Activated CD4-positive, alpha-beta memory T cell treated with anti-CD3 and anti-CD28 coated beads for 36 hours (primary cell): ENCODE measurements around the gene PLA2G4E. TPM values are rescaled to one million over a fixed set of nuclear protein-coding genes. Genes with fewer than 3 reads are reported as not detected.

Experiments used
- CTCF ChIA-PET: fragments of 350-600 bp; sonication (Branson Sonifier 250); formaldehyde crosslinking; loops from one replicate; lab custom pipeline; 2021; ENCODE audit warnings: antibody characterized with exemption, inconsistent platforms; lab: Charles Lee
- POLR2A ChIA-PET: fragments of 350-600 bp; sonication (Branson Sonifier 250); formaldehyde crosslinking; loops from one replicate; lab custom pipeline; 2021; ENCODE audit warnings: antibody characterized with exemption; lab: Charles Lee
- DNase-seq: peaks from one replicate; pipeline ENCODE4 v3.0.0-alpha.2; 2020
- H3K27ac Mint-ChIP-seq: one replicate; pipeline ENCODE4 v1.8.0; 2021; ENCODE audit warnings: mixed read lengths
- H3K27me3 Mint-ChIP-seq: one replicate; pipeline ENCODE4 v1.8.0; 2021; ENCODE audit warnings: mixed read lengths
- H3K36me3 Mint-ChIP-seq: one replicate; pipeline ENCODE4 v1.8.0; 2021; ENCODE audit warnings: mixed read lengths
- H3K4me1 Mint-ChIP-seq: one replicate; pipeline ENCODE4 v1.8.0; 2021; ENCODE audit warnings: low read depth, mixed read lengths
- H3K4me3 Mint-ChIP-seq: one replicate; pipeline ENCODE4 v1.8.0; 2021; ENCODE audit warnings: mild to moderate bottlenecking, mixed read lengths
- H3K9me3 Mint-ChIP-seq: one replicate; pipeline ENCODE4 v1.8.0; 2021; ENCODE audit warnings: mixed read lengths
- intact Hi-C: fragments of 100-400 bp; cut with micrococcal nuclease; formaldehyde crosslinking; loops from one replicate; pipeline ENCODE4 v1.15.1; 2023
- total RNA-seq, 2 experiments: library from RNA; stranded (reverse); gene quantifications; one replicate each; pipeline ENCODE4 v1.2.3, GENCODE V29; 2021

Gene PLA2G4E
- total RNA-seq, 2 experiments from 2014 or later = not detected

- Mint-ChIP-seq H3K27ac (no peak overlapping the region), H3K27me3 (peaks cover 5% of the 10 kb centered on the region), H3K4me3 (no peak overlapping the region), H3K9me3 (no peaks in the 10 kb centered on the region), H3K4me1 (peaks cover 15% of the 10 kb centered on the region), H3K36me3 (no peaks in the 10 kb centered on the region)
- DNase-seq = peak; percentile 0
- ChIA-PET CTCF (interaction anchor here (0.7 to 2.7 kb wide), 3 partner anchors 11 to 162 kb away, joined by 3 to 12 read pairs (median 4); no protein-coding TSS in a partner anchor), POLR2A (interaction anchor here (2.8 kb wide), 1 partner anchor 8 kb away, joined by 18 read pairs; the partner anchor contains the start of gene EHD4)
- intact Hi-C loops = no loop called here
These were observed 41.2 kb downstream of the PLA2G4E start for GRCh38 chr15:41979493-41980266.

GRCh38 chr15:41978534-41978933 lies 42.3 kb downstream of the PLA2G4E start:
- Mint-ChIP-seq H3K27me3 (peaks cover 7% of the 10 kb centered on the region), H3K4me3 (no peak overlapping the region), H3K9me3 (no peaks in the 10 kb centered on the region), H3K36me3 (no peaks in the 10 kb centered on the region), H3K27ac (no peak overlapping the region), H3K4me1 (peaks cover 22% of the 10 kb centered on the region)
- intact Hi-C loops = no loop called here
- ChIA-PET POLR2A (no interaction called here), CTCF (interaction anchor here (1.1 to 2.7 kb wide), 2 partner anchors 12 to 106 kb away, joined by 4 to 12 read pairs; no protein-coding TSS in a partner anchor)
- DNase-seq = peak; percentile 3

- POLR2A ChIA-PET = no interaction called here
- Mint-ChIP-seq H3K27me3 (peaks cover 7% of the 10 kb centered on the region), H3K36me3 (no peaks in the 10 kb centered on the region), H3K4me3 (no peak overlapping the region), H3K4me1 (peaks cover 29% of the 10 kb centered on the region), H3K27ac (no peak overlapping the region), H3K9me3 (no peaks in the 10 kb centered on the region)
- DNase-seq = no peak
- CTCF ChIA-PET = no interaction called here
- intact Hi-C loops = no loop called here
These were observed 43.0 kb downstream of the PLA2G4E start for GRCh38 chr15:41977757-41978383.

- ChIA-PET CTCF (interaction anchor here (1.4 kb wide), 1 partner anchor 14 kb away, joined by 3 read pairs; no protein-coding TSS in a partner anchor), POLR2A (no interaction called here)
- H3K4me1 Mint-ChIP-seq = peaks cover 27% of the 10 kb centered on the region
- peak; percentile 2 for DNase-seq
- no peaks in the 10 kb centered on the region for H3K9me3 Mint-ChIP-seq
- peaks cover 5% of the 10 kb centered on the region for H3K36me3 Mint-ChIP-seq
- peaks cover 7% of the 10 kb centered on the region for H3K27me3 Mint-ChIP-seq
- H3K27ac Mint-ChIP-seq = no peak overlapping the region
- intact Hi-C loops = no loop called here
- no peak overlapping the region for H3K4me3 Mint-ChIP-seq
These were observed 45.2 kb downstream of the PLA2G4E start for GRCh38 chr15:41975669-41976068.

- no peak for DNase-seq
- POLR2A ChIA-PET = interaction anchor here (3.2 to 5.7 kb wide), 3 partner anchors 32 to 133 kb away, joined by 10 to 131 read pairs (median 63); no protein-coding TSS in a partner anchor
- CTCF ChIA-PET = interaction anchor here (2.2 to 5.8 kb wide), 3 partner anchors 15 to 69 kb away, joined by 10 to 38 read pairs (median 13); no protein-coding TSS in a partner anchor
- Mint-ChIP-seq H3K27ac (no peak overlapping the region), H3K27me3 (peaks cover 7% of the 10 kb centered on the region), H3K4me1 (peaks cover 40% of the 10 kb centered on the region), H3K36me3 (peaks cover 14% of the 10 kb centered on the region), H3K4me3 (no peak overlapping the region), H3K9me3 (no peaks in the 10 kb centered on the region)
- intact Hi-C loops = loop anchor here (5.0 kb wide), 3 partner anchors 133 to 857 kb away; partner anchors contain the start of genes INO80 and RPAP1
These were observed 46.8 kb downstream of the PLA2G4E start for GRCh38 chr15:41974041-41974440.

GRCh38 chr15:41972253-41973242 lies 48.3 kb downstream of the PLA2G4E start, which contains the start of gene EHD4:
Gene EHD4, minus strand, starts transcription at chr15:41972557. Its CDS starts 63 bp downstream, at chr15:41972494.
- intact Hi-C loops = loop anchor here (2.0 to 5.0 kb wide), 4 partner anchors 135 to 855 kb away; partner anchors contain the start of genes INO80, ITPKA and RPAP1
- POLR2A ChIA-PET = interaction anchor here (0.8 to 5.7 kb wide), 11 partner anchors 9 to 198 kb away, joined by 3 to 131 read pairs (median 5); partner anchors contain the start of genes JMJD7 and MAPKBP1
- peak within 1 kb of the TSS; percentile 97 for H3K27ac Mint-ChIP-seq
- peaks cover 53% of the 10 kb centered on the region for H3K4me1 Mint-ChIP-seq
- peak within 1 kb of the TSS; percentile 90 for H3K4me3 Mint-ChIP-seq
- no peaks in the 10 kb centered on the region for H3K9me3 Mint-ChIP-seq
- H3K27me3 Mint-ChIP-seq = peaks cover 7% of the 10 kb centered on the region
- CTCF ChIA-PET = interaction anchor here (1.0 to 5.8 kb wide), 9 partner anchors 11 to 199 kb away, joined by 3 to 38 read pairs (median 3); partner anchors contain the start of gene MAPKBP1
- DNase-seq = peak; percentile 98
- H3K36me3 Mint-ChIP-seq = peaks cover 23% of the 10 kb centered on the region

GRCh38 chr15:41971895-41972252 lies 49.0 kb downstream of the PLA2G4E start:
- peak overlapping the region; percentile 97 for H3K27ac Mint-ChIP-seq
- H3K4me1 Mint-ChIP-seq = peaks cover 58% of the 10 kb centered on the region
- ChIA-PET POLR2A (interaction anchor here (0.5 to 5.7 kb wide), 13 partner anchors 10 to 396 kb away, joined by 3 to 131 read pairs (median 6); partner anchors contain the start of genes JMJD7 and MAPKBP1), CTCF (interaction anchor here (0.8 to 5.8 kb wide), 8 partner anchors 10 to 199 kb away, joined by 3 to 38 read pairs (median 4); partner anchors contain the start of gene MAPKBP1)
- H3K4me3 Mint-ChIP-seq = peak overlapping the region; percentile 90
- H3K27me3 Mint-ChIP-seq = peaks cover 7% of the 10 kb centered on the region
- DNase-seq = no peak
- intact Hi-C loops = loop anchor here (1.0 to 5.0 kb wide), 10 partner anchors 32 to 855 kb away; partner anchors contain the start of genes GANC, INO80, ITPKA and JMJD7
- H3K9me3 Mint-ChIP-seq = no peaks in the 10 kb centered on the region
- peaks cover 23% of the 10 kb centered on the region for H3K36me3 Mint-ChIP-seq

- peaks cover 7% of the 10 kb centered on the region for H3K27me3 Mint-ChIP-seq
- ChIA-PET CTCF (interaction anchor here (0.6 to 5.8 kb wide), 6 partner anchors 9 to 197 kb away, joined by 3 to 38 read pairs (median 3); partner anchors contain the start of gene MAPKBP1), POLR2A (interaction anchor here (0.5 to 5.7 kb wide), 11 partner anchors 10 to 395 kb away, joined by 3 to 131 read pairs (median 7); partner anchors contain the start of genes GANC, MAPKBP1 and TMEM87A)
- intact Hi-C loops = loop anchor here (1.0 to 5.0 kb wide), 9 partner anchors 31 to 854 kb away; partner anchors contain the start of genes GANC, INO80, JMJD7 and MAPKBP1
- peaks cover 25% of the 10 kb centered on the region for H3K36me3 Mint-ChIP-seq
- H3K27ac Mint-ChIP-seq = peak overlapping the region; percentile 97
- peak; percentile 91 for DNase-seq
- H3K4me1 Mint-ChIP-seq = peaks cover 64% of the 10 kb centered on the region
- H3K4me3 Mint-ChIP-seq = peak overlapping the region; percentile 90
- H3K9me3 Mint-ChIP-seq = no peaks in the 10 kb centered on the region
These were observed 49.5 kb downstream of the PLA2G4E start for GRCh38 chr15:41971089-41971894.

GRCh38 chr15:41970456-41970855 lies 50.4 kb downstream of the PLA2G4E start:
- H3K36me3 Mint-ChIP-seq = peaks cover 27% of the 10 kb centered on the region
- intact Hi-C loops = loop anchor here (2.0 to 5.0 kb wide), 5 partner anchors 137 to 853 kb away; partner anchors contain the start of genes INO80, MAPKBP1 and RPAP1
- H3K9me3 Mint-ChIP-seq = no peaks in the 10 kb centered on the region
- peak overlapping the region; percentile 90 for H3K4me3 Mint-ChIP-seq
- no peak for DNase-seq
- H3K4me1 Mint-ChIP-seq = peaks cover 69% of the 10 kb centered on the region
- POLR2A ChIA-PET = interaction anchor here (0.6 to 5.7 kb wide), 6 partner anchors 9 to 303 kb away, joined by 3 to 131 read pairs (median 12); partner anchors contain the start of genes GANC and TMEM87A
- H3K27ac Mint-ChIP-seq = peak overlapping the region; percentile 97
- CTCF ChIA-PET = interaction anchor here (0.6 to 5.8 kb wide), 7 partner anchors 19 to 528 kb away, joined by 3 to 38 read pairs (median 5); no protein-coding TSS in a partner anchor
- peaks cover 5% of the 10 kb centered on the region for H3K27me3 Mint-ChIP-seq
